Stimulated activated naive B cell treated with anti-CD40 and anti-IgM and Interleukin-4, amounts not matched to agents 10 μg/mL and 1 μg/mL and 100 μg/mL, for 72 hours (primary cell): ENCODE measurements around the gene PCBP4.

ENCODE experiments used
- ATAC-seq, 2 donors: fragments of 150-1000 bp; cut with Tn5 transposase; replicated peaks; 2 replicates each; pipeline ENCODE4 v1.10.0; 2021; ENCODE audit warnings: moderate library complexity in 1 of 2
- DNase-seq: peaks from one replicate; pipeline ENCODE4 v3.0.0; 2021
- H3K27ac Mint-ChIP-seq: one replicate; pipeline ENCODE4 v1.8.0; 2022; ENCODE audit warnings: mild to moderate bottlenecking, mixed read lengths
- H3K27me3 Mint-ChIP-seq, 2 donors: one replicate each; pipeline ENCODE4 v1.8.0; 2022; ENCODE audit warnings: mixed read lengths in 2 of 2
- H3K36me3 Mint-ChIP-seq, 2 donors: one replicate each; pipeline ENCODE4 v1.8.0; 2022; ENCODE audit warnings: mixed read lengths in 2 of 2, mild to moderate bottlenecking in 1 of 2
- H3K4me1 Mint-ChIP-seq, 2 donors: one replicate each; pipeline ENCODE4 v1.8.0; 2022; ENCODE audit warnings: mixed read lengths in 2 of 2, mild to moderate bottlenecking in 1 of 2
- H3K4me3 Mint-ChIP-seq, 2 donors: one replicate each; pipeline ENCODE4 v1.8.0; 2022; ENCODE audit warnings: mild to moderate bottlenecking in 2 of 2, mixed read lengths in 2 of 2, moderate library complexity in 1 of 2
- H3K9me3 Mint-ChIP-seq, 2 donors: one replicate each; pipeline ENCODE4 v1.8.0; 2022; ENCODE audit warnings: mixed read lengths in 2 of 2, mild to moderate bottlenecking in 1 of 2

Gene PCBP4

GRCh38 chr3:51971350-51971749 is 4.1 kb upstream of the PCBP4 start:
- peaks cover 2 to 9% of the 10 kb centered on the region in 2 donors for H3K36me3 Mint-ChIP-seq
- H3K4me3 Mint-ChIP-seq: no peak overlapping the region
- DNase-seq: no peak
- H3K27me3 Mint-ChIP-seq: peaks cover 0 to 1% of the 10 kb centered on the region in 2 donors
- H3K27ac Mint-ChIP-seq: no peak overlapping the region
- H3K9me3 Mint-ChIP-seq: no peaks in the 10 kb centered on the region
- ATAC-seq: no peak
- H3K4me1 Mint-ChIP-seq: peaks cover 39 to 58% of the 10 kb centered on the region in 2 donors

- no peaks in the 10 kb centered on the region for H3K9me3 Mint-ChIP-seq
- DNase-seq (no peak), ATAC-seq (no peak)
- H3K4me1 Mint-ChIP-seq: peaks cover 39 to 55% of the 10 kb centered on the region in 2 donors
- peaks cover 3 to 9% of the 10 kb centered on the region in 2 donors for H3K36me3 Mint-ChIP-seq
- H3K27ac Mint-ChIP-seq: peak overlapping the region; percentile 5
- no peak overlapping the region for H3K4me3 Mint-ChIP-seq
- peaks cover 0 to 7% of the 10 kb centered on the region in 2 donors for H3K27me3 Mint-ChIP-seq
Measured at GRCh38 chr3:51970606-51971300, 3.5 kb upstream of the PCBP4 start.

- DNase-seq (no peak), ATAC-seq (no peak)
- H3K9me3 Mint-ChIP-seq: no peaks in the 10 kb centered on the region
- peaks cover 34 to 48% of the 10 kb centered on the region in 2 donors for H3K4me1 Mint-ChIP-seq
- peaks cover 3 to 9% of the 10 kb centered on the region in 2 donors for H3K36me3 Mint-ChIP-seq
- peaks cover 6 to 11% of the 10 kb centered on the region in 2 donors for H3K27me3 Mint-ChIP-seq
- H3K4me3 Mint-ChIP-seq: no peak overlapping the region
- H3K27ac Mint-ChIP-seq: no peak overlapping the region
Measured at GRCh38 chr3:51969841-51970240, 2.6 kb upstream of the PCBP4 start.

DNA sequence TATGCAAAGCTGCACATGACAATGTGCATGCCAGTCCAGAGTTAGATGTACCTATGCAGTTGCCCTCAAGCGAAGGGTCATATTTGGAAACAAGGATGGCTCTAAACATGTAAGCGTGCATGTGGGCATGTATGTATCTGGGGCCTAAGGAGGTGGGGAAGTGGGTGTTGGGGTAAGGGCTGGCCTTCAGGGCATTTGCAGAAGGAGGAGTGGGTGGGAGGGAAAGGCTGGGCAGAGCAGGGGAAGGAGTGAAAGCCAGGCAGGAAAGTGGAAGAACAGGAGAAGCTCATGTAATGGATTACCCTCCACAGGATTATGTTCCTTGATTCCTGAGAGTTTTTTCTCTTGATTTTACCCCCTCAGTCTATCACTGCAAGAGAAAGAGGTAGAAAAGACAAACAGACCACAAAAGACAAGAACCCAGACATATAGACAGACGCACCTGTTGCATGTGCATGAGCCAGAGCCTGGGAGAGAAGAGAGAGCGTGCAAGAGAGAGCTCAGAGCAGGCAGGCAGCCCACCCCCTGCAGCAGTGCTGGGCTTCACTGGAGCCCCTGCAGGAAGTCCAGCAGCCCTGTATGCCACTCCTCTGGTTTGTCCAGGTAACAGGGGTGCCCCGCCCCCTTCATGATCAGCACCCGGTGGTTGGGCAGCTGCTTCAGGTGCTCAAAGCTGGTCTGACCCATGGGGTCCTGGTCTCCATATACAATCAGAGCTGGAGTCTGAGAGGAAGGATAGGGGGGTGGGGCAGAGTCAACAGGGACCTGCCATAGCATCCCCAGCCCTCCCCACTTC is 1.8 kb upstream of the PCBP4 start:
- Mint-ChIP-seq H3K27ac (no peak overlapping the region), H3K27me3 (peaks cover 10 to 11% of the 10 kb centered on the region in 2 donors), H3K36me3 (peaks cover 3 to 9% of the 10 kb centered on the region in 2 donors), H3K4me1 (peaks cover 30 to 40% of the 10 kb centered on the region in 2 donors), H3K4me3 (no peak overlapping the region), H3K9me3 (no peaks in the 10 kb centered on the region)
- ATAC-seq (no peak), DNase-seq (no peak)

- H3K27me3 Mint-ChIP-seq: peaks cover 10 to 11% of the 10 kb centered on the region in 2 donors
- H3K36me3 Mint-ChIP-seq: peaks cover 1 to 4% of the 10 kb centered on the region in 2 donors
- no peaks in the 10 kb centered on the region for H3K9me3 Mint-ChIP-seq
- peaks cover 24 to 33% of the 10 kb centered on the region in 2 donors for H3K4me1 Mint-ChIP-seq
- peak overlapping the region; percentile 91 for H3K4me3 Mint-ChIP-seq
- peak overlapping the region; percentile 89 for H3K27ac Mint-ChIP-seq
- ATAC-seq: peak; percentile 12 to 30
- no peak for DNase-seq
Measured at GRCh38 chr3:51968170-51968775, 1.0 kb upstream of the PCBP4 start.

DNA sequence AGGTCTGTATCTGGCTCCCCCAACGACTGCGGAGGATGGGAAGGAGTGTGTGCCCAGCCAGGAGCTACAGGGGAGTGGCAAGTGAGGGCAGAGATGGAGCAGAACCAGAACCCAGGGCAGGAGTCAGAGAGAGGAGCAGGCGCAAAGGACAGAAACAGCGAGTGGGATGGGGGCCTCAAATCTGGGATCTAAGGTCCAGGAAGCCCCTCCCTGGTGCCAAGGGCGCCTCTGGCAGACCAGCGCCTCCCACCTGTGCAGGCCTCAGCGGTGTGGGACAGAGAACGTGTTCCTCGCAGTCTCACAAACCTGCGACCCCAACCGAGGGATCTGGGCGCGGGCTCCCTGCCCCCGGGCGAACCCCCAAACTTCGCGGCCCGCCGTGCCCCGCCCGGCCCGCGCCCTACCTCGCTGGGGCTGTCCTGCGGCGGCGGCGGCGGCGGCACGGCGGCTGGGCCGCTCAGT is 301 bp downstream of the PCBP4 start:
- Mint-ChIP-seq H3K4me3 (peak overlapping the region; percentile 78 to 80), H3K4me1 (peaks cover 24 to 33% of the 10 kb centered on the region in 2 donors), H3K27me3 (peaks cover 10 to 11% of the 10 kb centered on the region in 2 donors), H3K36me3 (peaks cover 1 to 4% of the 10 kb centered on the region in 2 donors), H3K27ac (peak overlapping the region; percentile 47), H3K9me3 (no peaks in the 10 kb centered on the region)
- ATAC-seq (peak; percentile 70 to 74), DNase-seq (no peak)

DNA sequence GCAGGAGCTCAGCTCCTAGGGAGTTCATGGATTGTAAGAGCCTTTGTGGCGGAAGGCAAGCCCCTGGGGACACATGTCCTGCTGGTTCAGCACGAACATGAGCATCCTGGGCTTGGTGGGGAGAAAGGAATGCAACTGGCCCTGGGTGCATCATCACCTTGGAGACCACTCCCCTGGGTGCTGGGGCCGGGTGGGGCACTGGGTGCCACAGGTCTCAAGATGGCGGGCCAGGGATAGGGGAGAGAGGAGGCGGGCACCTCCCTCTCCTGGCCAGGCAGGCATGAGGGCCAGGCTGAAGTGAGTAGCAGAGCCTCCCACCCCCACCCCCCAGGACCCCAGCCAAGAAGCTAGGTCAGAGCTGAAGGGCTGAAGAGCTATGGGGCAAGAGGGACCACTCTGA is 768 bp downstream of the PCBP4 start:
- no peak for ATAC-seq
- no peak overlapping the region for H3K27ac Mint-ChIP-seq
- no peak for DNase-seq
- peaks cover 1 to 4% of the 10 kb centered on the region in 2 donors for H3K36me3 Mint-ChIP-seq
- H3K27me3 Mint-ChIP-seq: peaks cover 10 to 11% of the 10 kb centered on the region in 2 donors
- peaks cover 24 to 33% of the 10 kb centered on the region in 2 donors for H3K4me1 Mint-ChIP-seq
- no peaks in the 10 kb centered on the region for H3K9me3 Mint-ChIP-seq
- peak overlapping the region; percentile 78 to 80 for H3K4me3 Mint-ChIP-seq

DNA sequence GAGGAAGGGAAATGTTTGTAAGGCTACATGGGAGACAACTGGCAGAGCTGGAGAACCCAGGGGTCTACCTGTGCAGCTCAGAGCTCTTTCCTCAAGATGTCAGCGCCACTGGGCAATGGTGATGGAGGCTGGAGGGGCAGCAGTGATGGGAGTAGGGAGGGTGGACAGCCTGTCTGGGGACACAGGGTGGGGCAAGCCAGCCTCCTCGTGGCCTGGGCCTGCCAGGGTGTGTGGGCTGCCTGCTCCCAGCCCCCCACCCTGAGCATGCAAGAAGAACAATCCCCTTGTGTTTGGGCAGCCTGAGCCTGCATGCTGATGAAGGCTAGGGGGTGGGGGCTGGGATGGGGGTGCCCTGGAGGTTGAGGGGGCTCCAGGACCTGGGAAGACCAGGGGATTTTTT is 1.2 kb downstream of the PCBP4 start:
- Mint-ChIP-seq H3K9me3 (no peaks in the 10 kb centered on the region), H3K27me3 (peaks cover 10 to 11% of the 10 kb centered on the region in 2 donors), H3K27ac (no peak overlapping the region), H3K4me1 (peaks cover 21 to 33% of the 10 kb centered on the region in 2 donors), H3K36me3 (peaks cover 1 to 4% of the 10 kb centered on the region in 2 donors), H3K4me3 (peak overlapping the region; percentile 78 to 80)
- DNase-seq (no peak), ATAC-seq (no peak)

- ATAC-seq (no peak), DNase-seq (no peak)
- Mint-ChIP-seq H3K36me3 (peaks cover 2 to 4% of the 10 kb centered on the region in 2 donors), H3K4me1 (peaks cover 18 to 28% of the 10 kb centered on the region in 2 donors), H3K9me3 (no peaks in the 10 kb centered on the region), H3K27me3 (peaks cover 10 to 15% of the 10 kb centered on the region in 2 donors), H3K27ac (no peak overlapping the region), H3K4me3 (no peak overlapping the region)
Measured at GRCh38 chr3:51964521-51964920, 2.7 kb downstream of the PCBP4 start.

- Mint-ChIP-seq H3K27ac (no peak overlapping the region), H3K4me1 (peaks cover 16 to 24% of the 10 kb centered on the region in 2 donors), H3K36me3 (peaks cover 1 to 2% of the 10 kb centered on the region in 2 donors), H3K4me3 (no peak overlapping the region), H3K9me3 (no peaks in the 10 kb centered on the region), H3K27me3 (peaks cover 10 to 20% of the 10 kb centered on the region in 2 donors)
- DNase-seq (no peak), ATAC-seq (no peak)
Measured at GRCh38 chr3:51963951-51964451, 3.3 kb downstream of the PCBP4 start.

- peaks cover 15 to 21% of the 10 kb centered on the region in 2 donors for H3K27me3 Mint-ChIP-seq
- DNase-seq (no peak), ATAC-seq (no peak)
- peaks cover 6 to 13% of the 10 kb centered on the region in 2 donors for H3K4me1 Mint-ChIP-seq
- no peak overlapping the region for H3K4me3 Mint-ChIP-seq
- peaks cover 2 to 6% of the 10 kb centered on the region in 2 donors for H3K36me3 Mint-ChIP-seq
- no peak overlapping the region for H3K27ac Mint-ChIP-seq
- no peaks in the 10 kb centered on the region for H3K9me3 Mint-ChIP-seq
Measured at GRCh38 chr3:51962854-51963530, 4.3 kb downstream of the PCBP4 start.

GRCh38 chr3:51961602-51962569 is 5.4 kb downstream of the PCBP4 start:
- H3K36me3 Mint-ChIP-seq: peaks cover 2 to 6% of the 10 kb centered on the region in 2 donors
- H3K9me3 Mint-ChIP-seq: no peaks in the 10 kb centered on the region
- H3K4me3 Mint-ChIP-seq: no peak overlapping the region
- H3K27me3 Mint-ChIP-seq: peaks cover 16 to 21% of the 10 kb centered on the region in 2 donors
- H3K4me1 Mint-ChIP-seq: peaks cover 4 to 8% of the 10 kb centered on the region in 2 donors
- no peak overlapping the region for H3K27ac Mint-ChIP-seq
- no peak for ATAC-seq
- DNase-seq: no peak

DNA sequence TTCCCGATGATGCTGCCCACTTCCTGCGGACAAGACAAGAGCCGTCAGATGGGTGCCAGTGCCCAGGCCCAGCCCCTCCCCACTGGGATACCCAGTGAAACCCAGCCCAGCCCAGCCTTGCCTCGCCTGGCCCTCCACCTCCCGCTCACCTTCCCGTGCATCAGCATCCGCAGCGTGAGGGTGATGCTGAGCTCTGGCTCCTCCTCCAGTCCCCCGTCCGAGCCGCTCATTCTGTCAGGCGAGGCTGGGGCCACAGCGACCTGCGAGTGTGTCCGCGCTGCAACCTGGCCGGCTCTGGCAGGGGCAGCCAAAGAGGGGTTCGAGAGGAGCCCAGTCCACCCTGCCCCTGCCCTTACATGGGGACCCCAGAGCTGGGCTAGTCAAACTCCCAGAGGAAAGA is 6.2 kb downstream of the PCBP4 start:
- Mint-ChIP-seq H3K4me1 (no peaks in the 10 kb centered on the region), H3K4me3 (no peak overlapping the region), H3K36me3 (peaks cover 2 to 6% of the 10 kb centered on the region in 2 donors), H3K27me3 (peaks cover 16 to 17% of the 10 kb centered on the region in 2 donors), H3K27ac (no peak overlapping the region), H3K9me3 (no peaks in the 10 kb centered on the region)
- DNase-seq (no peak), ATAC-seq (no peak)
